HG03457 (cell line): Measurements from ENCODE around the gene NTMT2.
"Not testable (repeated sequence)": the region's sequence is repeated elsewhere in the genome, so short reads cannot be mapped to it uniquely, and the experiment has no call there.

Experiments
- ATAC-seq: cut with Tn5 transposase; IDR thresholded peaks from one replicate; pipeline ENCODE4 v1.9.1; 2021; ENCODE audit warnings: moderate number of reproducible peaks; ENCODE audit not compliant: unreplicated experiment

The NTMT2 gene

GRCh38 chr1:170145770-170146676 is at the start of gene NTMT2:
NTMT2 (plus strand) TSS chr1:170145959; CDS start chr1:170146108, 149 bp downstream.
- ATAC-seq: no peak

- ATAC-seq: no peak
Measured at GRCh38 chr1:170095976-170096748, 49.6 kb upstream of the NTMT2 start.

- no peak for ATAC-seq
Measured at GRCh38 chr1:170096806-170097340, 48.9 kb upstream of the NTMT2 start.

GRCh38 chr1:170097449-170097948 is 48.3 kb upstream of the NTMT2 start:
- ATAC-seq: no peak

- not testable (repeated sequence) for ATAC-seq
Measured at GRCh38 chr1:170113140-170113539, 32.6 kb upstream of the NTMT2 start.

GRCh38 chr1:170114906-170115305 is 30.9 kb upstream of the NTMT2 start:
- no peak for ATAC-seq

GRCh38 chr1:170122366-170122765 is 23.4 kb upstream of the NTMT2 start:
- ATAC-seq: no peak

GRCh38 chr1:170125269-170125668 is 20.5 kb upstream of the NTMT2 start:
- no peak for ATAC-seq

GRCh38 chr1:170126696-170127095 is 19.1 kb upstream of the NTMT2 start:
- ATAC-seq: peak; percentile 95

GRCh38 chr1:170131450-170131849 is 14.3 kb upstream of the NTMT2 start:
- ATAC-seq: no peak

GRCh38 chr1:170131984-170132383 is 13.8 kb upstream of the NTMT2 start:
- ATAC-seq: no peak

GRCh38 chr1:170133766-170134495 is 11.8 kb upstream of the NTMT2 start:
- ATAC-seq: no peak

- no peak for ATAC-seq
Measured at GRCh38 chr1:170134521-170134920, 11.2 kb upstream of the NTMT2 start.

- ATAC-seq: no peak
Measured at GRCh38 chr1:170140371-170140770, 5.4 kb upstream of the NTMT2 start.

GRCh38 chr1:170145061-170145460 is 698 bp upstream of the NTMT2 start:
- no peak for ATAC-seq

GRCh38 chr1:170146720-170147263 is 1.0 kb downstream of the NTMT2 start:
- no peak for ATAC-seq

GRCh38 chr1:170149241-170149640 is 3.5 kb downstream of the NTMT2 start:
- no peak for ATAC-seq

GRCh38 chr1:170150016-170150415 is 4.3 kb downstream of the NTMT2 start:
- no peak for ATAC-seq

GRCh38 chr1:170150921-170151320 is 5.2 kb downstream of the NTMT2 start:
- ATAC-seq: no peak

GRCh38 chr1:170153417-170153816 is 7.7 kb downstream of the NTMT2 start:
- no peak for ATAC-seq
